HL-60/S4 treated with phorbol 12-myristate 13-acetate at 8.2 ng/mL for 4 days and 3 days (cell line): ENCODE measurements around the gene C5orf24.
"Not testable (repeated sequence)": the region's sequence is repeated elsewhere in the genome, so short reads cannot be mapped to it uniquely, and the experiment has no call there.

Experiments used
- in situ Hi-C: fragments of 300-500 bp; cut with MboI; formaldehyde crosslinking; loops from 2 replicates; pipeline ENCODE4 v1.15.0; 2022; ENCODE audit warnings: low sequenced_read_pairs

Gene C5orf24

DNA sequence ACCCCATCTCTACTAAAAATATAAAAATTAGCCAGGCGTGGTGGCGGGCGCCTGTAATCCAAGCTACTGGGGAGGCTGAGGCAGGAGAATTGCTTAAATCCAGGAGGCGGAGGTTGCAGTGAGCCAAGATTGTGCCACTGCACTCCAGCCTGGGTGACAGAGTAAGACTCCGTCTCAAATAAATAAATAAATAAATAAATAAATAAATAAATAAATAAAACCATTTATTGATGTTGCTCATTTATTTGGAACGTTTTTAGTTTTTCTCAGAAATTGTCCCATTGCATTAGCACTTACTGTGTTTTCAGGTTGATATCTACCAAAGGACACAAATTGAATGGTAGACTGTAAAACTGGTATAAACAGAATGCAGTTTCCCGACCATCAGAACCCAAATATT, 10.7 kb downstream of the C5orf24 start:
- in situ Hi-C loops = not testable (repeated sequence)

DNA sequence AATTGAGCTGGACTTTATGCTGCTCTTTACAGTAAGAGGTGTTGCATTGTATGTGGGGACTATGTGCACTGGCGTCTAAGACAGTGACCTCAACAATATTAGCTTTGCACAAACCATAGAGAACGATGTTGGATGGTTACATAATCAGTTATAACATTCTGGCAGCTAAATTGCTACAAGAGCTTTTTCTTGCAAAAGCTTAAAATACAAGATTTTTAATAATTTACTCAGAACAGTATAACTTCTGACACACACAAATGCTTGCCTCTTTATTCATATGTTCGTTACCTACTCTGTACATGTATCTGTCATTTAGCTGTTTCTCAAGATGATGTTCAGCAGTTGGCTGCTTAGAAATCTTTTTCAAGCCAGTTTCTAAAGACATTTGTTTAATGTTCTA, 11.6 kb downstream of the C5orf24 start:
- in situ Hi-C loops = no loop called here

DNA sequence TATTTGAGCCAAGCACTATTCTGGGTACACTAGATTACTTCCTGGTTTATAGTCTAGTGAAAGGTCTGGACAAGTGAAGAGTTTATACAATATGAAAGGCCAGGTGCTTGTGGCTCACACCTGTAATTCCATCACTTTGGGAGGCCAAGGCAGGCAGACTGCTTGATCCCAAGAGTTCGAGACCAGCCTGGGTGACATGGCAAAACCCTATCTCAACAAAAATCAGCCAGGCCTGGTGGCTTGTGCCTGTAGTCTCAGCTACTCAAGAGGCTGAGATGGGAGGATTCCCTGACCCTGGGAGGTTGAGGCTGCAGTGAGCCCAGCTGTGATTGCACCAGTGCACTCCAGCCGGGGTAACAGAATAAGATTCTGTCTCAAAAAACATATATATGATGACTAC, 18.9 kb downstream of the C5orf24 start:
- in situ Hi-C loops = no loop called here

DNA sequence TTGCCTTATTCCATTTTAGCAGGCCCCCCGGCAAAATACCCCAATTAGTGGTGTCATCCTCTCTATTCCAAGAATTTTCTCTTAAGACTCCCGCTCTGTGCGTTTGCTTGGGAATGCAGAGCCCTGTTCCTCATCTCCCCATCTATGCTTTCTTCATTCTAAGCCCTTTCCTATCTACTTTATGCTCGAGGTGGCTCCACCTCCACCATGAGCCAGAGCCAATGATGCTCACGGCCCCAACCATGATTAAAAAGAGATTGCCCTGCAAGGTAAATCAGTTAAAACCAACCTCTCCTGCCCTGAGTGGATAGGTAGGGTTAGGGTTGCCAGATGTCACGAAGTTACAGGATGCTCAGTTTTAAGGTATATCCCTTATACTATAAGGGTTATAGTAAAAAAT, 27.7 kb downstream of the C5orf24 start:
- in situ Hi-C loops = no loop called here

DNA sequence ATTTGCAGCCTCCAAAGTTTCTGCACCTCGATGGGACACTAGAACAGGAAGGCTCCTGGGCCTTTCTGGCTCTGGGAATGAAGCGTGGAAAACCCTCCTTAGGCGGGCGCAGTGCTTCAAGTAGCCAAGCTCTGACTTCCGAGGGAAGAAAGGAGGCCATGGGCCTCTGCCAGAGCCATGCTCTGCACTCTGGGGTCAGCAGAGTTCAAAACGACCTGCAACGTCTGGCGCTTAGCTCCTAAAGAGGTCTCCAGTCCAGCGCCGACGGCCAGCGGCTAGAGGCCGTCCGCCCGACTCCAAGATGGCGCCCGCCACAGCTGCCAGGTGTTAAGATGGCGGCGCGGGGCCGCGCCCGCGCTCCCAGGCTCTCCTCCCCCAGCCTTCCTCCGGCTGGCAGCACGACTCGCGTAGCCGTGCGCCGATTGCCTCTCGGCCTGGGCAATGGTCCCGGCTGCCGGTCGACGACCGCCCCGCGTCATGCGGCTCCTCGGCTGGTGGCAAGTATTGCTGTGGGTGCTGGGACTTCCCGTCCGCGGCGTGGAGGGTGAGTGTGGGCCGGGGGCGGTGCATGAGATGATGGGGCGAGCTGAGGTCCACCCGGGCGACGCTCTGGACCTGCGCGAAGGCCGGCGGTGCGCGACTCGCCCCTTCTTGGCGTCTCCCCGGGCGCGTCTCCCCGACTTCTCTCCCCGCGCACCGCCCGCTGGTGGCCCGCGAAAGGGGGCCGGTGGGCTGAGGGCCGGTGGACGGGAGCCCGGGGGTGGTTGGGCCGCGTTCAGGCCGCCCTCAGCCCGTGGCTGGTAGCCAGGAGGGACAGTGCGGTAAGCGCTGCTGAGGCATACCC, 28.4 kb downstream of the C5orf24 start, which contains the start of gene TXNDC15:
Gene TXNDC15, plus strand, starts transcription at position 385 of the 844 bp plus-strand sequence. Its CDS starts 57 bp downstream, at position 442.
- in situ Hi-C loops = no loop called here

DNA sequence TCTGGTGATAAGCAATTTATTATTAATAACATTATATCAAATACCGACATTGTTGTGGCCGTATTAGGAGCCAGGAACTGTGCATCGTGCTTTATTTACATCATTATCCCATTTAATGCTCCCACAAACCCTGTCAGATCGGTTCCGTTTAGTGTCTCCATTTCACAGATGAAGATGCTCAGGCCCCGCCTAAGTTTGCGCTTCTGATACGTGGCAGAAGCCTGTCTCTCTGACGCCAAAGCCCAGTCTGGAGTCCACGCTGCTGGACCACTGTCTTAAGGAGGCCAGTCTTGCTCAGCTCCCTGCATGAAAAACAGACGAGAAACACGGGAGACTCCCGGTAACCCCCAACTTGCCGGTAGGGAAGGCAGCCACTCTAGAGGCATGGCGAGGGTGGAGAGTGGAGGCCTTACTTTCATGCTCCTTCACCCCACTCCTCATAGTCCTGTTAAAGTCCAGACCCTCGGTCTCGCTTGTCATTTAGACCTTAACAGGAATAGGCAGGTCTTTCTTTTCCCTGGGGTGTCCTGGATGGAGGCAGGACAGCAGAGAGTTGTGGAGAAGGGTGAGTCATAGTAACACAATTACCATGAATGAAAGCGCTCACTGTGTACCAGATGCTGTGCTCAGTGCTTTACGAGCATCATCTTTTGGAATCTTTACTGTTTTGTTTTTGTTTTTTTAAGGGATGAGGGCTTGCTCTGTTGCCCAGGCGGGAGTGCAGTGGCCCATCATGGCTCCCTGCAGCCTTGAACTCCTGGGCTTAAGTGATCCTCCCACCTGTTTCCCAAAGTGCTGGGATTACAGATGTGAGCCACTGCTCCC, 29.3 kb downstream of the C5orf24 start:
- in situ Hi-C loops = no loop called here

DNA sequence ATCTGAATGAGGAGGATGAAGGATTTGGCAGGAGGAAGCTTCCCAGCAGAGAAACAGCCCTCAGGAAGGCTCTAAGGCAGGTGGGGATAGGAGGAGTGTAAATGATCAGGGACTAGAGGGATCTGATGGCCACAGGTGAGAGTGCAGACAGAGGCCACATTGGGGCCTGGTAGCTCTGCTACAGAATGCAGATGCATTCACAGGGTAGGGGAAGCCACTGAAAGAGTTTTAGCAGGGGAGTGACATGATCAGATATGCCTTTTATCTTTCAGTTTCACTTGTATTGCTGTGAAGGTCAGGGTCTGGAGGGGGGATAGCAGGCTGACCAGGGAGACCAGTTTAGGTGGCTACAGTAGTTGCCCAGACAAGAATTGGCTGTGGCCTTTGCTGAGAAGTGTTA, 31.4 kb downstream of the C5orf24 start:
- in situ Hi-C loops = no loop called here

DNA sequence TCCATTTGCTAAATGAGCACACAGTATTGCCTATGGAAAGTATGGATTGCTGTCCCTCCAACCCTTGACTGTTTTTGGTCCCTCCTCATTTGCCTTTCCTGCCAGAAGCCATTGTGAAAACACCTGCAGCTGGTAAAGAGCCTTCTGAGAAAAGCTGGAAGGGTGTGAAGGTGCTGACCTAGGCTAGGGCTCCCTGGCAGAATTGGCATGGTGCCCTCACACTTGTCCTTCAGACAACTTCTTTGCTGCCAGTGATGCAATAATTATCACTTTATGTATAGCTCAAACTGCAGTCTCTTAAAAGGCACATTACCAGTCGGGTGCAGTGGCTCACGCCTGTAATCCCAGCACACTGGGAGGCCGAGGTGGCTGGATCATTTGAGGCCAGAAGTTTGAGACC, 32.6 kb downstream of the C5orf24 start:
- in situ Hi-C loops = no loop called here

DNA sequence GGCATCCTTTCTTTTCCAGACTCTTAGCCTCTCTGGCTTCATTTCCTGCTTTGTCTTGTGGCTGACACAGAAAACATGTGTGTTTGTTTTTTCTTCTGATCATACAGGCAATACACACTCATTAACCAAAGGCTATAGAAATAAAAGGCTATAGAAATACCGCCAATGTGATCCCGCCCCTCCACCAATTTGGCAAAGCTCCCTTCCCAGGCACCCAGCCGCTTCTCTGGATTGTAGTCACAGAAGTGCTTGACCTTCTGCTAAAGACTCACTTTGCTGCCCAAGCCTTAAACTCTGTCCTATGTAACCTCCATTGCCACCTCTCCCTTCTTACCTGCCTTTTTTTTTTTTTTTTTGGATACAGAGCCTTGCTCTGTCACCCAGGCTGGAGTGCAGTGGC, 33.7 kb downstream of the C5orf24 start:
- in situ Hi-C loops = no loop called here

DNA sequence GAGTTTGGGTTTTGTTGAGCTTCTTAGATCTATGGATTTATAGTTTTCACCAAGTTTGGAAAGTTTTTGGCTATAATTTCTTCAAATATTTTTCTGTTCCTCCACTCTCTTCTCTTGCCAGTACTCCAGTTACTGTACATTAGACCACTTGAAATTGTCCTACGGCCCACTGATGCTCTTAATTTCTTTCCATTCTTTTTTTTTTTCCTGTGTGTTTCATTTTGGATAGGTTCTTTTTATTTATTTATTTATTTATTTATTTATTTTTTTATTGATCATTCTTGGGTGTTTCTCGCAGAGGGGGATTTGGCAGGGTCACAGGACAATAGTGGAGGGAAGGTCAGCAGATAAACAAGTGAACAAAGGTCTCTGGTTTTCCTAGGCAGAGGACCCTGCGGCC, 35.2 kb downstream of the C5orf24 start:
- in situ Hi-C loops = not testable (repeated sequence)

DNA sequence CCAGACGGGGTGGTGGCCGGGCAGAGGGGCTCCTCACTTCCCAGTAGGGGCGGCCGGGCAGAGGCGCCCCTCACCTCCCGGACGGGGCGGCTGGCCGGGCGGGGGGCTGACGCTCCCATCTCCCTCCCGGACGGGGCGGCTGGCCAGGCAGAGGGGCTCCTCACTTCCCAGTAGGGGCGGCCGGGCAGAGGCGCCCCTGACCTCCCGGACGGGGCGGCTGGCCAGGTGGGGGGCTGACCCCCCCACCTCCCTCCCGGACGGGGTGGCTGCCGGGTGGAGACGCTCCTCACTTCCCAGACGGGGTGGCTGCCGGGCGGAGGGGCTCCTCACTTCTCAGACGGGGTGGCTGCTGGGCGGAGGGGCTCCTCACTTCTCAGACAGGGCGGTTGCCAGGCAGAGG, 35.9 kb downstream of the C5orf24 start:
- in situ Hi-C loops = not testable (repeated sequence)

DNA sequence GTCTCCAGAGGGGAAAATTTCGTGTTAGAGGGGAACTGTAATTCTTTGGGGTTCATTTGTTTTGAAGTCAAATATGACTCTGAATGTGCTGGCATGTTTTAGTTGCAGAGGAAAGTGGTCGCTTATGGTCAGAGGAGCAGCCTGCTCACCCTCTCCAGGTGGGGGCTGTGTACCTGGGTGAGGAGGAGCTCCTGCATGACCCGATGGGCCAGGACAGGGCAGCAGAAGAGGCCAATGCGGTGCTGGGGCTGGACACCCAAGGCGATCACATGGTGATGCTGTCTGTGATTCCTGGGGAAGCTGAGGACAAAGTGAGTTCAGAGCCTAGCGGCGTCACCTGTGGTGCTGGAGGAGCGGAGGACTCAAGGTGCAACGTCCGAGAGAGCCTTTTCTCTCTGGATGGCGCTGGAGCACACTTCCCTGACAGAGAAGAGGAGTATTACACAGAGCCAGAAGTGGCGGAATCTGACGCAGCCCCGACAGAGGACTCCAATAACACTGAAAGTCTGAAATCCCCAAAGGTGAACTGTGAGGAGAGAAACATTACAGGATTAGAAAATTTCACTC, 41.9 kb downstream of the C5orf24 start:
- in situ Hi-C loops = no loop called here

DNA sequence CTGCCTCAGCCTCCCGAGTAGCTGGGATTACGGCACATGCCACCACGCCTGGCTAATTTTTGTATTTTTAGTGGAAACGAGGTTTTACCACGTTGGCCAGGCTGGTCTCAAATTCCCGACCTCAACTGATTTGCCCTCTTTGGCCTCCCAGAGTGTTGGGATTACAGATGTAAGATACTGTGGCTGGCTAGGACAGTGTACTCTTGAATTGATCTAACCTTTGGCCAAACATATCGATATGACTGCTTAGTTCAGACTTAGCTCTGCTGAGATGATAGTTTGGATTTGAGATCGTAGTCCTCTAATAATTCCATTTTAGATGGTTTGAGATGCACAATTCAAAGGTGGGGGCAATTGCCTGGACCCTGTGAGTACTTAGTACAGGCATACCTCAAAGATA, 43.6 kb downstream of the C5orf24 start:
- in situ Hi-C loops = no loop called here

DNA sequence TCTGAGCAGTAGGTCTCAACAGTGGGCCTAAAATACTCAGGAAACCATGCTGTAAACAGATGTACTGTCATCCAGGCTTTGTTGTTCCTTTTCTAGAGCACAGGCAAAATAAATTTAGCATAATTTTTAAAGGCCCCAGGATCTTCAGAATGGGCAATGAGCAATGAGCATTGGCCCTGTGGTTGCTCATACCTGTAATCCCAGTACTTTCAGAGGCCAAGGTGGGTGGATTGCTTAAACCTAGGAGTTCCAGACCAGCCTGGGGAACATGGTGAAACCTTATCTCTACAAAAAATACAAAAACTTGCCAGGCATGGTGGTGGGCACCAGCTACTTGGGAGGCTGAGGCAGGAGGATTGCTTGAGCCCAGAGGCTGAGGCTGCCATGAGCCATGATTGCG, 45.7 kb downstream of the C5orf24 start:
- in situ Hi-C loops = no loop called here

DNA sequence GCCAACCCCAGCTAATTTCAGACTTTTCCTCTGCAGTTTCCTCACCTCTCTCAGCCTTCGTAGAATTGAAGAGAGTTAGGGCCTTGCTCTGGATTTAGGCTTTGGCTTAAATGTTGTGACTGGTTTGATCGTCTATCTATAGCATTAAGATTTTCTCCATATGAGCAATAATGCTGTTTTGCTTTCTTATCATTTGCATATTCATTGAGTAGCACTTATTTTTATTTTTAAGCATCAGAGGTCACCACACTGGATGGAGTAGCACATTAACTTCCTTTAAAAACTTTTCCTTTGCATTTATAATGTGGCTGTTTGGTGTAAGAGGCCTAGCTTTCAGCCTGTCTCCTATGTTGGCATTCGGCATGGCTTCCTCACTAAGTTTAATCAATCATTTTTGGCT, 46.5 kb downstream of the C5orf24 start:
- in situ Hi-C loops = no loop called here

DNA sequence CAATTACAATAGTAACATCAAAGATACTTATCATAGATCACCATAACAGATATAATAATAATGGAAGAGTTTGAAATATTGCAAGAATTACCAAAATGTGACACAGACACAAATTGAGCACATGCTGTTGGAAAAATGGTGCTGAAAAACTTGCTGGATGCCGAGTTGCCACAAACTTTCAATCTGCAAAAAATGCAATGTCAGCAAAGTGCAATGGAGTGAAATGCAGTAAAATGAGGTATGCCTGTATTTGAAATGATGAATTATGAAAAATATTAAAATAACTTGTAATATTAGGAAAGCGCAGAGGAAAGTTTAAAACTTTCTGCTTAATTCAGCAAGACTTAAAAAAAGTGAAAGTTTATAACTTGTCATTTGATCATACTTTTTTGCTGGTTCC, 47.2 kb downstream of the C5orf24 start:
- in situ Hi-C loops = no loop called here

DNA sequence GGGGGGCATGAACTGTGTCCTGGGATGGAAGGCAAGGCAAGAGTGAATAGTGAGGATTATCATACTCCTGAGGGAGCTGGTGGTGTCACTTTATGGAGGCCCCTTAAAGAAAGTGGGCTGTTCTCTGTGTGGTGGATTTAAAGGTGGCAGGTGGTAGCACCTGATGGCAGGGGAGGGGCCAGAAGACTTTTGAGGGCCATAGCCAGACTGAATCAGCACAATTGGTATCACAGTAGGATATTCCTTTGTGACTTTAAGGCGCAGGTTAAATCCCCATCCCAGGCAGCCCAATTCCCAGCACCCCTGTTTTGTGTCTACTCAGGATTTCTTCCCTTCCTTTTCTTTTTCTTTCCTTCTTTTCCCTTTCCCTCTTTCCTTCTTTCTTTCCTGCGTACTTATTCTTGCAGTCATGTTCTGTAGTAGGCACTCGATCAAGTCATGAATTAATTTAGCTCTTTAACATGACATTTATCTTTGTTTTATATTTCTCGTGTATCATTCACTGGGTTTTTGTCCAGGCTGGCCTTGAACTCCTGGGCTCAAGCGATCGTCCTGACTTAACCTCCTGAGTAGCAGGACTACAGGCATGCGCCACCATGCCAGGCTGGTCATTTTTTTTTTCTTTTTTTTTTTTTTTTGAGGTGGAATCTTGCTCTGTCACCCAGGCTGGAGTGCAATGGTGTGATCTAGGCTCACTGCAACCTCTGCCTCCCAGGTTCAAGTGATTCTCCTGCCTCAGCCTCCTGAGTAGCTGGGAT, 48.2 kb downstream of the C5orf24 start:
- in situ Hi-C loops = no loop called here

DNA sequence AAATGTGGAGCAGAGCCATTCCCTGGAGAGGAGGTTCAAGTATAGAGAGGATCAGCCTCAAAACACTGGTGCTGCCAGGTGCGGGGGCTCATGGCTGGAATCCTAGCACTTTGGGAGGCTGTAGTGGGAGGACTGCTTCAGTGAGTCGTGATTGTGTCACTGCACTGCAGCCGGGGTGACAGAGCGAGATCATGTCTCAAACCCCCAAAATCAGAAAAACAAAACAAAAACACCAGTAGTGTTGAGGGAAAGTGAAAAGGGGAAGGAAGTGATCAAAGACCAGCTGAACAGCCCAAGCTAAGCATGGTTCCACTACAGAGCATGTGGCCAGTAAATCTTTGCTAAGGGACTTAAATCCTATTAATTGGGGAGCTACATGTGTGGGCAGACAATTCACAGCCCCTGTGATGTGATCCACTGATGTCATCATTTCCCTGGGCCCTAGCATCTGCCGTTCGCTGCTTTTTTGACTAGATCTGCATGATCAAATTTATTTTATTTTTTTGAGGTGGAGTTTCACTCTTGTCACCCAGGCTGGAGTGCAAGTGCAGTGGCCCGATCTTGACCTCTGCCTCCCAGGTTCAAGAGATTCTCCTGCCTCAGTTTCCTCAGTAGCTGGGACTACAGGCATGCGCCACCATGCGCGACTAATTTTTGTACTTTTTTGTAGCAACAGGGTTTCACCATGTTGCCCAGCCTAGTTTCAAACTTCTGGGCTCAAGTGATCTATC, 56.5 kb downstream of the C5orf24 start:
- in situ Hi-C loops = no loop called here

DNA sequence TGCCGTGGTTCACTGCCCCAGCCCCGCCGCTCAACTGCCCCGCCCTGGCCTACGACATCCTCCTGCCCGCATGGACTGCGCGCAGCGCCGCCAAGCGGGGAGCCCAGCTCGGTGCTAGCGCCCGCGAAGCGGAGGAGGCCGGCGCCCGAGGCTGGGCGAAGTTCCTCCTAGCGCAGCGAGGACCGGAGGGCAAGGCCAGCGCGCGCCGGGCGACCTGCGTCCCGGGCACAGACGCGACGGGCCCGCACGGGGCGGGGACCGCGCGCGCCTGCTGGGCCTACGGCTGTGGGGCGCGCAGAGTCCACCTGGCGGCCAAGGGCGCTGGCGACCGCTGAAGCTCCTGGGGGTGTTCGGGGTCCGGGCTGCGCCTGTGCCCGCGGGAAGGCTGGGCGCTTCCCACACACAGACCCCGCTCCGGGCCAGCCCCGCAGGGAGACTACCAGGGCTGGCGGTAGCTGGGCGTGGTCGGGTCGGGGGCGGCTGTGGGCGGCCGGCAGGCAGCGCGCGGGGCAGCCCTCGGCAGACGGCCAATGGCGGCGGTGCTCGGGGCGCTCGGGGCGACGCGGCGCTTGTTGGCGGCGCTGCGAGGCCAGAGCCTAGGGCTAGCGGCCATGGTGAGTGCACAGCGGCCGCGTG, 59.0 kb downstream of the C5orf24 start, which contains the start of gene PCBD2:
Gene PCBD2, plus strand, starts transcription at position 522 of the 636 bp plus-strand sequence. Its CDS starts 9 bp downstream, at position 531.
- in situ Hi-C loops = no loop called here
